GM04503 (cell line): Measurements from ENCODE around the gene CDH4.

ENCODE experiments used
- DNase-seq: peaks from one replicate; pipeline ENCODE4 v3.0.0-alpha.2; 2012; ENCODE audit warnings: low read depth

CDH4 gene

GRCh38 chr20:61493798-61494305 lies 241.8 kb downstream of the CDH4 start:
- DNase-seq = no peak

- DNase-seq = no peak
Measured at GRCh38 chr20:61494763-61495575, 242.9 kb downstream of the CDH4 start.

DNA sequence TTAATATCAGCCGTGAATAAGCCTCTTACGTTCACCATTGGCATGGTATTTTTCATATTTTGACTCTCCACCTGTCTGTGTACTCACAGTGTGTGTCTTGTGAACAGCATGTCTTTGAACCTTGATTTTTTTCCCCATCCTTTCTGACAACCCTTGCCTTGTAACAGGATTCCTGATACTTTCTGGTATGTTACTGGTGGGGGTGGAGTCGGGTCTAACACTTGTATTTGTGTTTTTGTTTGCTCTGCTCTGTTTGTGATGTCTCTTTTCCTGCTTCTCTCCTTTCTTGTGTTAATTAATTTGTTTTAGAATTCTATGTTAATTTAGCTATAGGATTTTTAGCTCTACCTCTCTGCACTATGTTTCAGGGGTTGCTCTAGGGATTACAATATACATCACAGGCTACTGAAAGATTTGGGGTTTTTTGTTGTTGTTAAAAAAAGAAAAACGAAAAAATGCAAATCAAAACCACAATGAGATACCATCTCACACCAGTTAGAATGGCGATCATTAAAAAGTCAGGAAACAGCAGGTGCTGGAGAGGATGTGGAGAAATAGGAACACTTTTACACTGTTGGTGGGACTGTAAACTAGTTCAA lies 245.1 kb downstream of the CDH4 start:
- DNase-seq = no peak

DNA sequence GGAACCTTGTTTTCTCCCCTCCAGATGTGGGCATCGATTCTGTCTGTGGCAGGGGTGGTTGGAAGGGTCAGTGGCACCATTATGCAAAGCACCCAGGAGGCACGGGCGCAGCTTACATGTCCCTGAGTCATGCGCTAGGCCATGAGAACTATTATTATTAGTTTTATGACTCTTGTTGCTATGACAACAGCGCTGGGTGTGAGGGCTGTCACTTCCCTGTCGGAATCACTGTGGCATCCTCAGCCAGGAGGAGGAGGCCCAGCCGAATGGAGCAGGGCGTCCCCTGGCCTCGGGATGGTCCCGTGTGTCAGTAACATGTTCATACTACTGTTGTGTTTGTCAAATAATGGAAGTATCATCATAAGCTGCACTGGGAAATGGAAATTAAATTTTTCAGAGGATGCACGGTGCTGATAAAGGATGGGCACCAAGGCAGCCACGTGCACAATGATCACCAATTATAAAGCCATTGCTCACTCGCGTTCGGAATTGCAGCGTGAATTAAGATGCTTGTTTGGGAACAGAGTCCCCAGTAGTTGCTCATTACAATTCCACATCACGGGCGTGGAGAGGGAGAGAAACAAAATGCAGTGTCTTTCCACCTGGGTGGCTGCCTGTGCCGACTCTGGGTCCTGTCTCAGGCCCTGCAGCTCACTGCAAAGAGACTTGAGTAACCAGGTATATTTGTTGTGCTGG lies 247.9 kb downstream of the CDH4 start:
- no peak for DNase-seq

- DNase-seq = no peak
Measured at GRCh38 chr20:61500791-61501321, 248.8 kb downstream of the CDH4 start.

- DNase-seq = no peak
Measured at GRCh38 chr20:61502433-61502832, 250.4 kb downstream of the CDH4 start.

DNA sequence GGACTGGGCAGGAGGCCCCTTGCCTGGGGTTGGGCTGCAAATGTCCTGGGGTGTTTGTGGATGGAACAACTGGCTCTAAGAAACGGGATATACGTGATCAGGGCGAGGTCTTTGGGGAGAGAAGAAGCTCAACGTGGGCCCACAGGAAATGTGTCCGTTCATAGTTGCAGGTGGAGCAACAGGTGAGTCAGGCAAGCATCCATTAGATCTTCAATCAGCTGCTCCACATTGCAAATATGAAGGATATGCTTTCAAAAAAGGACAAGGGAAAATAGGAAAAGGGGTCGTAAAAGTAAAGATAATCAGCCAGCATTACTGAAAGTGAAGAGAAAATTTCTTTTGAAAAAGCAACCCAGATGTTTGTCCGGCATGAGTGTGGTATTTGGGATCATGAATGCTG lies 251.0 kb downstream of the CDH4 start:
- DNase-seq = no peak

GRCh38 chr20:61505508-61505907 lies 253.4 kb downstream of the CDH4 start:
- no peak for DNase-seq

DNA sequence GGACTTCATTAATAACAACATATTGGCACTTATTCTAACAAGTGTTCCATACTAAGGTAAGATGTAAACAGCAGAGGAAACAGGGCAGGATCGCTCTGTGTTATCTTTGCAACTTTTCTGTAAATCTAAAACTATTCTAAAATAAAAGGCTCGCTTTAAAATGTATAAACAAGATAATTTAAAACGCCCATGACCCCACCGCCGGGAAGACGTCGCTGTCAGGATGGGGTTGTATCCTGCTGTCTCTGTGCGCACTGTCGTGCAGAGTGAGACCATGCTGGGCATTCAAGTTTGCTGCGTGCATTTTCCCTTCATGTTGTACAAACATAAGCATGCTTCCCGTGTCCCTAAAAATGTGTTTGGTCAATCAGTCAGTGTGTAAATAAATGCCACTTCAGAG lies 255.7 kb downstream of the CDH4 start:
- DNase-seq = no peak

DNA sequence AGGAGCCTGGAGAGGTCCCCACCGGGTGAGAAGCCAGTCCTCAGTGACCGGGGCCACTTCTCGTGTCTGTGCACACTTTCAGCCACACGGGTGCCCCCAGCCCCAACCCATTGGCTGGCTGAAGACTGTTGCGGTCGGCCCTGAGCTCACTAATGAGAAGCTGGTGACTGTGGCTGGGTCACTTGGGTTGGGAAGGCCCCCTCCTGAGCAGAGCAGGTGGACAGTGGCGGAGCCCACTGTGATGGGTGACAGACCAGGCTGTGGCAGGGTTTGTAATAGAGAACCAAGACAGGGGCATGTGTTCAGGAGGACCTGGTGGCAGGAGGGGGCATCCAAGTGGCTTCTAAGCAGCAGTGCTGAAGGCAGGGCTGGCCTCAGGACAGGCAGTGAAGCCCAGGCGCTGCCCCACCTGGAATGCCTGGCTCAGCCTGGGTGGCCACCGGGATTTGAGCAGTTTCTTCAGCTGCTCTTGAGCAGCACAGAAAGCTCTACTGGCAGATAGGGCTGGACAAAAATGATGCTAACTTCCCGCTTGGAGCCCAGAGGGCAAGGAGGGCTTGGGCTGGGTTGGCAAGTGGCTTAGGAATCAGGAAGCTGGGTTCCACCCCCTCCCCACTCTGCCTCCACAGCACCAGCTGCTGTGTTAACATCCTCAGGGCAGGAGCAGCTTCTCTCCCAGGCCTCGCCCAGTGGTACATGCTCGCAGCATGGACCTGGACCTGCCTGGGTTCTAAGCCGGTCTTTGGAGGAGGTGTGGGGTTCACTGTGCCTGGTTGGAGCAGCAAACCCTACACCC lies 256.4 kb downstream of the CDH4 start:
- DNase-seq = no peak

DNA sequence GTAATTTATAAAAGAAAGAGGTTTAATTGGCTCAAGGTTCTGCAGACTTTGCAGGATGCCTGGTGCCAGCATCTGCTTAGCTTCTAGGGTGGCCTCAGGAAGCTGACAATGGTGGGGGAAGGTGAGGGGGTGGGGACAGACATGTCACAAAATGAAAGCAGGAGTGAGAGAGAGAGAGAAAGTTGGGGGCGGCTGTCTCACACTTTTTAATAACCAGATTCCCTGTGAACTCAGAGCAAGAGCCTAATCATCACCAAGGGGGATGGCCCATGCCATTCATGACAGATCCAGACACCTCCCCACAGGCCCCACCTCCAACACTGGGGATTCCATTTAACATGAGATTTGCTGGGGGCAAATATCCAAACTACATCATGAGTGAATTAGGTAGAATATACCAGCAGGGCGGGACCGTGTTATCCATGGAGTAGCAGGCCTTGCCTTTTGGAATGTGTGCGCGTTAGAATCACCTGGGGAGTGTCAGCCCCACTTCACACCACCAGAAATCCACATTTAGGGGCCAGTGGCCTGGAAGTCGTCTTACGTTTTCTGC lies 258.8 kb downstream of the CDH4 start:
- no peak for DNase-seq

GRCh38 chr20:61512475-61512874 lies 260.4 kb downstream of the CDH4 start:
- DNase-seq = no peak

DNA sequence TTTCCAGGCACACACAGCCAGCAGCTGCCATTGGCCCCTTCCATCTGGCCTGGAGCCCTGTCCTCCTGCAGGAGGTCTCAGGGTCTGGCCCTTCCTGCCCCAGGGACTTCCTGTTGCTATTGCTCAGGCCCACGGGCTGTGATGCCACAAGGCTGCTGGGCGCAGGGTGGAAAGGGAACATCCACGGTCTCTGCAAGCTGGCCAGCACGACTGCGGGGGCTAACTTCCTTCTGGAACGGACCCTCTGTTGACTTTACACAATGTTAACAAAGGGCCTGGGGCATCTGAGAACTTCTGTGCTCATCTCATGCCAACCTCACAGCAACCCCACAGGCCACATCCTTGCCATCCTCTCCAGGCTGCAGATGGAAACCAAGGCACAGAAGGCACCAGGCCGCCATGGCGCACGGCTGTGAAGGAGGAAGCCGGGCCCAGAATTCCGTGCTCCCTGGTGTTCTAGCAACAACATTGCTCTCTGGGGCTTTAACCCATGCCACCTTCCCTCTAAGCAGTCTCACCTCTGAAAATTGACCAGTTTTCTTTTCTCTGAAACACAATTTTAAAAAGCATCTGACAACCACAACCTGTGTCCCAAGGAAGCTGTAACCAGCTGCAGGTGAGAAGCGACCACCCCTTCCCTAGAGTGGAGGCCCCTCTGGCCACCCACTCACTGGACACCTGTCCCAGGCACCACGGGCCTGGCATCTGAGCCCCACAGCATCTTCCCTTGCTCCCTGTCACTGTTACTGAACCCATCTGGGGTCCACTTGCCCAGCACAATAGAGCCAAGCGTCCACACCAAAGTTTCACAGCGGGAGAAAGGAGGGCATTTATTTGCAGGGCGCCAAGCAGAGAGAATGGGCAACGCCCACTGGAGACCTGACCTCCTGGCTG lies 261.3 kb downstream of the CDH4 start:
- DNase-seq = no peak

DNA sequence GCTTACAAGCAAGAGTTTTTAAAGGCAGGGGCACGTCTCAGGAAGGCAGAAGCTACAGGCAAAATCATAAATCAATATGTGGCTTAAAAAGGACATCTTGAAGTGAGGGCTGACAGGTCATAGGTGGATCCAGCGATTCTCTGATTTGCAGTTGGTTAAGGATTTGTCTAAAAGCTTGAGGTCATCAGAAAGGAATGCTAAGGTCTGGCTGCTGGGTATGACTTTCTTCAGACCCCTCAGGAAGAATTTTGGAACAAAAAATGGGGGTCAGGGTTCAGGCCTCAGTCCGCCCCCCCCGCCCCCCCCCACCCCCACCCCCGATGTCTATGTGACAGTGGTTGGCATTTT lies 261.9 kb downstream of the CDH4 start:
- DNase-seq = no peak

GRCh38 chr20:61514396-61514795 lies 262.3 kb downstream of the CDH4 start:
- DNase-seq = no peak

DNA sequence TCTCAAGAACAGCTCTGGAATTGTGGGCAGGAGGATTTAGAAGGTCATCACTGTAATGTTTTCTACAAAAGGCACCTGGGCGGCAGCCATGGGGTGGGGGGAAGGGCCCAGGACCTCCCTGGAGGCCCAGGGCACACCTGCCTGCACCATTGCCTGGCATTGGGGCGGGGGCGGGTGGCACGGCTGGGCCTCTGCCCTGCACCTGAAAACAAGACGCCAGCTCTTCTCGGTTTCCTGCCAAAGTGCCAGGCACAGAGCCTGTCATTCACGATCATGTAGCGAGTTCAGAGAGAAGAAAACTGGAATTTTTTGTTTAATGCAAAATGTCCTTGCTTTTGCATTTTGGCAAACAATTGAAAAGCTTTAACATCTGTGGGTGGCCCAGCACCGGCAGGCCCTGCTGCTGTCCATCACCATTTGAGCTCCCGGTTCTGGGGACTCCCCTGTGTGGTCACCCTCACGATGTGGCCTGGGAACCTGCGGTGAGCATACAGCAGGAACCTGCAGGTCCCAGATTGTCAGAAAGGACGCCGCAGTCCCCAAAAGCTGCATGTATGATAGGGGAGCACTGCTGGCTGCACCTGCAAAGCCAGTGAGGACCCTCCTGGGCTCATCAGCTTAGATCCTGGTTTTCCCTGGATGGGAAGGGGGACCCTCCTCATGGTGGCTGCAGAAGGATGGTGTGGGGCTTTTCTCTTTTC lies 262.9 kb downstream of the CDH4 start:
- DNase-seq = no peak

GRCh38 chr20:61515922-61516321 lies 263.9 kb downstream of the CDH4 start:
- no peak for DNase-seq

- no peak for DNase-seq
Measured at GRCh38 chr20:61516346-61517208, 264.5 kb downstream of the CDH4 start.

- DNase-seq = no peak
Measured at GRCh38 chr20:61517419-61517818, 265.4 kb downstream of the CDH4 start.
